Common myeloid progenitor, CD34-positive (primary cell): ENCODE data around the gene KRTAP10-4.
"Not testable (repeated sequence)": the region's sequence is repeated elsewhere in the genome, so short reads cannot be mapped to it uniquely, and the experiment has no call there.

Experiments used
- CTCF ChIA-PET: fragments of 350-600 bp; sonication (Branson Sonifier 250); formaldehyde crosslinking; loops from one replicate; lab custom pipeline; 2021; ENCODE audit warnings: antibody characterized with exemption; lab: Charles Lee
- POLR2A ChIA-PET: fragments of 350-600 bp; sonication (Branson Sonifier 250); formaldehyde crosslinking; loops from one replicate; lab custom pipeline; 2021; ENCODE audit warnings: antibody characterized with exemption; lab: Charles Lee
- DNase-seq, 3 donors: peaks; one replicate each; pipeline versions ENCODE4 v3.0.0 to v3.0.0-alpha.2; 2013
- H3K27ac ChIP-seq, 2 experiments: 1 replicate in 1 of 2; 2 replicates in 1 of 2; pipeline ENCODE4 v1.7.0; 2013; ENCODE audit warnings: inconsistent platforms in 2 of 2, low read length in 2 of 2, mild to moderate bottlenecking in 2 of 2, low read depth in 1 of 2, moderate library complexity in 1 of 2; ENCODE audit not compliant: severe bottlenecking in 2 of 2, insufficient read depth in 1 of 2, poor library complexity in 1 of 2
- H3K27me3 ChIP-seq, 5 experiments: replicated peaks in 2 of 5; 1 replicate in 3 of 5; 2 replicates in 2 of 5; pipeline versions ENCODE4 v1.6.1 to v1.7.0; 2013; ENCODE audit warnings: low read length in 4 of 5, mild to moderate bottlenecking in 2 of 5, moderate library complexity in 2 of 5, inconsistent platforms in 1 of 5; ENCODE audit not compliant: insufficient read depth in 5 of 5, control insufficient read depth in 4 of 5
- H3K36me3 ChIP-seq, 4 experiments: 1 replicate in 2 of 4; 2 replicates in 2 of 4; pipeline versions ENCODE4 v1.6.1 to v1.7.0; 2013; ENCODE audit warnings: low read length in 3 of 4, control low read depth in 1 of 4, mild to moderate bottlenecking in 1 of 4; ENCODE audit not compliant: control insufficient read depth in 4 of 4, insufficient read depth in 4 of 4
- H3K4me1 ChIP-seq, 4 experiments: 1 replicate in 3 of 4; 2 replicates in 1 of 4; pipeline versions ENCODE4 v1.6.1 to v1.7.1; 2013; ENCODE audit warnings: low read length in 3 of 4, mild to moderate bottlenecking in 3 of 4, control low read depth in 1 of 4, inconsistent platforms in 1 of 4, moderate library complexity in 1 of 4; ENCODE audit not compliant: control insufficient read depth in 4 of 4, insufficient read depth in 4 of 4; ENCODE audit errors: control extremely low read depth in 1 of 4
- H3K4me3 ChIP-seq, 7 experiments: 1 replicate in 4 of 7; 2 replicates in 3 of 7; pipeline versions ENCODE4 v1.5.1 to v1.7.0; 2013; ENCODE audit warnings: mild to moderate bottlenecking in 7 of 7, low read length in 6 of 7, moderate library complexity in 6 of 7, inconsistent platforms in 2 of 7, low read depth in 2 of 7, control low read depth in 1 of 7; ENCODE audit not compliant: insufficient read depth in 4 of 7, control insufficient read depth in 1 of 7; ENCODE audit errors: extremely low read depth in 1 of 7
- H3K9me3 ChIP-seq, 5 experiments: 1 replicate in 4 of 5; 2 replicates in 1 of 5; pipeline versions ENCODE4 v1.6.1 to v1.7.1; 2013; ENCODE audit warnings: low read length in 4 of 5, mild to moderate bottlenecking in 2 of 5, inconsistent platforms in 1 of 5, low read depth in 1 of 5, moderate library complexity in 1 of 5; ENCODE audit not compliant: control insufficient read depth in 4 of 5, insufficient read depth in 2 of 5; ENCODE audit errors: control extremely low read depth in 1 of 5
- WGBS: methylation state at CpG from one replicate; pipeline ENCODE4 v1.1.5; 2013; ENCODE audit not compliant: insufficient coverage; 5-methylcytosine and 5-hydroxymethylcytosine counted together

Gene KRTAP10-4

DNA sequence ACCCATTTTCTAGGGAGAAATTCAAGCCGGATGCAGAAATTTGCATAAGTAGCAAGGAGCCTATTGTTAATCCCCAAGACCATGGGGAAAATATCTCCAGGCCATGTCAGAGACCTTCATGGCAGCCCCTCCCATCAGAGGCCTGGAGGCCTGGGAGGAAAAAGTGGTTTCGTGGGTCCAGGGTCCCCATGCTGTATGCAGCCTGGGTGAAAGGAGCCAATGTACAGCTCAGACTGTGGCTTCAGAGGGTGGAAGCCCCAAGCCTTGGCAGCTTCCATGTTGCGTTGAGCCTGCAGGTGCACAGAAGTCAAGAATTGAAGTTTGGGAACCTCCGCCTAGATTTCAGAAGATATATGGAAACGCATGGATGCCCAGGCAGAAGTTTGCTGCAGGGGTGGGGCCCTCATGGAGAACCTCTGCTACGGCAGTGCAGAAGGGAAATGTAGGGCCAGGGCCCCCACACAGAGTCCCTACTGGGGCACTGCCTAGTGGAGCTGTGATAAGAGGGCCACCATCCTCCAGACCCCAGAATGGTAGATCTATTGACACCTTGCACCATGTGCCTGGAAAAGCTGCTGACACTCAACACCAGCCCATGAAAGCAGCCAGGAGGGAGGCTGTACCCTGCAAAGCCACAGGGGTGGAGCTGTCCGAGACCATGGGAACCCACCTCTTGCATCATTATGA, 36.8 kb downstream of the KRTAP10-4 start:
- WGBS, result 100% methylated on average over 2 of the region's 7 CpGs
- CTCF ChIA-PET, result interaction anchor here (0.6 kb wide), 1 partner anchor 1087 kb away, joined by 3 read pairs; no protein-coding TSS in a partner anchor

GRCh38 chr21:44611551-44611950, 38.0 kb downstream of the KRTAP10-4 start:
- peaks cover 0 to 2% (median 0%) of the 10 kb centered on the region in 5 experiments for H3K27me3 ChIP-seq
- H3K4me1 ChIP-seq, result no peaks in the 10 kb centered on the region
- H3K27ac ChIP-seq, result no peak overlapping the region
- H3K4me3 ChIP-seq, result no peak overlapping the region
- WGBS, result 96% methylated on average over 4 of the region's 4 CpGs
- POLR2A ChIA-PET, result no interaction called here
- H3K36me3 ChIP-seq, result no peaks in the 10 kb centered on the region
- DNase-seq, result no peak
- peaks cover 0 to 20% (median 6%) of the 10 kb centered on the region in 5 experiments for H3K9me3 ChIP-seq
- CTCF ChIA-PET, result no interaction called here

More for the DNA sequence above, 36.8 kb downstream of the KRTAP10-4 start:
- H3K27me3 ChIP-seq, DNase-seq, H3K36me3 ChIP-seq, H3K27ac ChIP-seq, POLR2A ChIA-PET, H3K4me3 ChIP-seq, H3K4me1 ChIP-seq: not testable (repeated sequence)
- H3K9me3 ChIP-seq, result peaks cover 0 to 24% (median 6%) of the 10 kb centered on the region in 5 experiments

DNA sequence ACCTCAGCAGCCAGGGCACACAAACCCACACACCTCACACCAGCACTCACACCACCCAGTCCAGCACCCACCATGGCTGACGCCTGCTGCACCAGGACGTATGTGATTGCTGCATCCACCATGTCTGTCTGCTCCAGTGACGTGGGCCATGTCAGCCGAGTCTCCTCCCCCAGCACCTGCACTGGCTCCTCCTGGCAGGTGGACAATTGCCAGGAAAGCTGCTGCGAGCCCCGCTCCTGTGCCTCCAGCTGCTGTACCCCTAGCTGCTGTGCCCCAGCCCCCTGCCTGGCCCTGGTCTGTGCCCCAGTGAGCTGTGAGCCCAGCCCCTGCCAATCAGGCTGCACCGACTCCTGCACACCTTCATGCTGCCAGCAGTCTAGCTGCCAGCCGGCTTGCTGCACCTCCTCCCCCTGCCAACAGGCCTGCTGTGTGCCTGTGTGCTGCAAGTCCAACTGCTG, 38.5 kb downstream of the KRTAP10-4 start, which contains the start of gene KRTAP10-8:
KRTAP10-8 (plus strand) TSS at position 51 of the 458 bp plus-strand sequence; CDS start at position 73, 22 bp downstream.
- ChIA-PET POLR2A (no interaction called here), CTCF (no interaction called here)
- no peaks in the 10 kb centered on the region for H3K4me1 ChIP-seq
- 96% methylated on average over 6 of the region's 8 CpGs for WGBS
- no peak within 1 kb of the TSS for H3K4me3 ChIP-seq
- H3K9me3 ChIP-seq, result peaks cover 0 to 18% (median 6%) of the 10 kb centered on the region in 5 experiments
- no peak for DNase-seq
- H3K36me3 ChIP-seq, result no peaks in the 10 kb centered on the region
- H3K27me3 ChIP-seq, result peaks cover 0 to 2% (median 0%) of the 10 kb centered on the region in 5 experiments
- H3K27ac ChIP-seq, result no peak within 1 kb of the TSS

DNA sequence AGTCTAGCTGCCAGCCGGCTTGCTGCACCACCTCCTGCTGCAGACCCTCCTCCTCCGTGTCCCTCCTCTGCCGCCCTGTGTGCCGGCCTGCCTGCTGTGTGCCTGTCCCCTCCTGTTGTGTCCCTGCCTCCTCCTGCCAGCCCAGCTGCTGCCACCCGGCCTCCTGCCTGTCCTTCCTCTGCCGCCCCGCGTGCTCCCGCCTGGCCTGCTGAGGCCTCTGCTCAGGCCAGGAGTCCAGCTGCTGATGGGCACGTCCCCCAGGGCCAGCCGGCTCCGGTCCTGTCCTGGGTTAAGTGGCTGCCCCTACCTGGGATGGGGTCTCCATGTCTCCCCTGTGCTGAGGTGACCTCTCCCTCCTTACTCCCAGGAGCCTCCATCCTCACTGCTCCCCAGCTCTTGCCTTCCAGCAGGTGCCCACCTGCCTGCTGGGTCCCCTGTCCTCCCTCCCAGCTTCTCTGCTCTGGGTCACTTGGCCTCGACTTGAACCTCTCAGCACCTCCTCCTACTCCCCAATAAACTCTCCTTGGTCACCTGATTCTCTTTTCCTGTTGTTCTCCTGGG, 39.2 kb downstream of the KRTAP10-4 start:
- DNase-seq, result no peak
- H3K27ac ChIP-seq, result no peak overlapping the region
- no peaks in the 10 kb centered on the region for H3K36me3 ChIP-seq
- WGBS, result 87% methylated on average over 8 of the region's 13 CpGs
- no peaks in the 10 kb centered on the region for H3K4me1 ChIP-seq
- no peak overlapping the region for H3K4me3 ChIP-seq
- peaks cover 0 to 18% (median 6%) of the 10 kb centered on the region in 5 experiments for H3K9me3 ChIP-seq
- POLR2A ChIA-PET, result no interaction called here
- H3K27me3 ChIP-seq, result no peaks in the 10 kb centered on the region
- CTCF ChIA-PET, result no interaction called here

GRCh38 chr21:44613386-44614155, 40.0 kb downstream of the KRTAP10-4 start:
- H3K4me3 ChIP-seq, result no peak overlapping the region
- H3K36me3 ChIP-seq, result no peaks in the 10 kb centered on the region
- H3K27me3 ChIP-seq, result no peaks in the 10 kb centered on the region
- peaks cover 0 to 18% (median 6%) of the 10 kb centered on the region in 5 experiments for H3K9me3 ChIP-seq
- CTCF ChIA-PET, result no interaction called here
- WGBS, result 97% methylated on average over 20 of the region's 26 CpGs
- DNase-seq, result no peak
- no peaks in the 10 kb centered on the region for H3K4me1 ChIP-seq
- H3K27ac ChIP-seq, result no peak overlapping the region
- POLR2A ChIA-PET, result no interaction called here

DNA sequence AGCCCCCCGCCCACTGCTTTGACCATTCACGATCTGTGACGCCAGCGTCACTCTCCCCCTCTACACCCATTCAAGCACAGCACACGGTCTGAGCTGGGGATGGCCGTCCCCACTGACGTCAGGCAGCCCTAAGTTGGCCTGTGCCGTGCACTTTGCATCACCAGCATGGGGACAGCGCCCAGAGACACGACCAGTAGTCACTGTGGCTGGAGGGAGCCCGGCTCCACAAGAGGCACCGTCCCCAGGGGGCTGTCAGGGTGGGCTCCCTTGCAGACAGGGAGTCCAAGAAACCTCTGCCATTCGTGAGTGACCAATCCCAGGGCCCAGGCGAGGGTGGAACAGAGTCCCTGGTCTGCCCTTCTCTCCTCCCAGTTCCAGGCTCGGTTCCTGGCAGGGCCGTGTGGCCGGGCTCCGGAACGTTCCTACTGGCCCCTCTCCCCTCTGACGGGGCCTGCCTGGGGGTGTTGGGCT, 40.7 kb downstream of the KRTAP10-4 start:
- no peak for DNase-seq
- H3K27ac ChIP-seq, result no peak overlapping the region
- no peaks in the 10 kb centered on the region for H3K4me1 ChIP-seq
- H3K36me3 ChIP-seq, result no peaks in the 10 kb centered on the region
- WGBS, result 93% methylated on average over 17 of the region's 20 CpGs
- CTCF ChIA-PET, result no interaction called here
- POLR2A ChIA-PET, result no interaction called here
- no peaks in the 10 kb centered on the region for H3K27me3 ChIP-seq
- peaks cover 0 to 20% (median 6%) of the 10 kb centered on the region in 5 experiments for H3K9me3 ChIP-seq
- no peak overlapping the region for H3K4me3 ChIP-seq
